Prostate gland (tissue), 2 donors: ENCODE results near the gene TBL1X. TPM values are rescaled to one million over a fixed set of nuclear protein-coding genes. Genes with fewer than 3 reads are reported as not detected.
A peak's percentile ranks its signal among the peaks of the same experiment; 100 is the strongest.

Experiments
- DNase-seq: peaks from one replicate; pipeline ENCODE4 v3.0.0-alpha.2; 2019; ENCODE audit warnings: low spot score
- H3K27ac ChIP-seq, 2 donors: fragments of 200-600 bp; sonication (generic); 2 replicates each; pipeline ENCODE4 v1.5.1; 2017 to 2019
- H3K27me3 ChIP-seq: fragments of 200-600 bp; sonication (generic); replicated peaks from 2 replicates; pipeline ENCODE4 v1.5.1; 2019; ENCODE audit not compliant: insufficient read depth
- H3K36me3 ChIP-seq, 2 donors: fragments of 200-600 bp; sonication (generic); 1 replicate in 1 of 2; 2 replicates in 1 of 2; pipeline versions ENCODE4 v1.5.1 to v1.8.1; 2017 to 2019
- H3K4me1 ChIP-seq: fragments of 200-600 bp; sonication (generic); replicated peaks from 2 replicates; pipeline ENCODE4 v1.5.1; 2019
- H3K4me3 ChIP-seq, 2 donors: fragments of 200-600 bp; sonication (generic); 2 replicates each; pipeline ENCODE4 v1.5.1; 2017 to 2019
- H3K9me3 ChIP-seq: fragments of 200-600 bp; sonication (generic); 2 replicates; pipeline ENCODE4 v1.5.1; 2017
- POLR2A ChIP-seq: fragments of 450-650 bp; IDR thresholded peaks from one replicate; pipeline ENCODE4 v1.6.1; 2016; ENCODE audit warnings: antibody characterized with exemption, mild to moderate bottlenecking
- POLR2AphosphoS5 ChIP-seq: sonication (generic); formaldehyde crosslinking; IDR thresholded peaks from one replicate; pipeline ENCODE4 v1.6.1; 2017; ENCODE audit warnings: antibody characterized with exemption
- WGBS: methylation state at CpG from one replicate; pipeline ENCODE4 v1.1.5; 2018; 5-methylcytosine and 5-hydroxymethylcytosine counted together
- intact Hi-C: fragments of 100-400 bp; cut with DNase I; formaldehyde crosslinking; loops from one replicate; pipeline ENCODE4 v1.14.2; 2022
- total RNA-seq, 2 donors: library from RNA; depleted of rRNA; stranded (reverse); fragments of >200 nt; gene quantifications; one replicate each; pipeline ENCODE4 v1.1.0, GENCODE V29; 2016
- TF ChIP-seq, protein P1 (sequence below), 4 experiments: fragments of 200-600 bp in 2 of 4; fragments of 450-650 bp in 2 of 4; sonication (generic) in 2 of 4; IDR thresholded peaks; 1 replicate in 3 of 4; 2 replicates in 1 of 4; pipeline ENCODE4 v1.5.1; 2016 to 2019; ENCODE audit warnings: antibody characterized with exemption in 4 of 4, mild to moderate bottlenecking in 2 of 4, moderate library complexity in 2 of 4

TBL1X gene
- total RNA-seq, 2 donors from 2014 or later = 23.2 to 76.9 TPM

- WGBS = 27% methylated on average over 17 of the region's 17 CpGs
- H3K4me1 ChIP-seq = no peaks in the 10 kb centered on the region
- no peaks in the 10 kb centered on the region for H3K27me3 ChIP-seq
- no peak overlapping the region for H3K27ac ChIP-seq
- DNase-seq = peak; percentile 46
- H3K9me3 ChIP-seq = no peaks in the 10 kb centered on the region
- intact Hi-C loops = loop anchor here (2.0 kb wide), 1 partner anchor 888 kb away; no protein-coding TSS in a partner anchor
- H3K36me3 ChIP-seq = no peaks in the 10 kb centered on the region
- H3K4me3 ChIP-seq = no peak overlapping the region
- TF ChIP-seq POLR2AphosphoS5 (no peak), POLR2A (no peak)
- TF ChIP-seq, protein P1, sequence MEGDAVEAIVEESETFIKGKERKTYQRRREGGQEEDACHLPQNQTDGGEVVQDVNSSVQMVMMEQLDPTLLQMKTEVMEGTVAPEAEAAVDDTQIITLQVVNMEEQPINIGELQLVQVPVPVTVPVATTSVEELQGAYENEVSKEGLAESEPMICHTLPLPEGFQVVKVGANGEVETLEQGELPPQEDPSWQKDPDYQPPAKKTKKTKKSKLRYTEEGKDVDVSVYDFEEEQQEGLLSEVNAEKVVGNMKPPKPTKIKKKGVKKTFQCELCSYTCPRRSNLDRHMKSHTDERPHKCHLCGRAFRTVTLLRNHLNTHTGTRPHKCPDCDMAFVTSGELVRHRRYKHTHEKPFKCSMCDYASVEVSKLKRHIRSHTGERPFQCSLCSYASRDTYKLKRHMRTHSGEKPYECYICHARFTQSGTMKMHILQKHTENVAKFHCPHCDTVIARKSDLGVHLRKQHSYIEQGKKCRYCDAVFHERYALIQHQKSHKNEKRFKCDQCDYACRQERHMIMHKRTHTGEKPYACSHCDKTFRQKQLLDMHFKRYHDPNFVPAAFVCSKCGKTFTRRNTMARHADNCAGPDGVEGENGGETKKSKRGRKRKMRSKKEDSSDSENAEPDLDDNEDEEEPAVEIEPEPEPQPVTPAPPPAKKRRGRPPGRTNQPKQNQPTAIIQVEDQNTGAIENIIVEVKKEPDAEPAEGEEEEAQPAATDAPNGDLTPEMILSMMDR (IDR thresholded peaks at IDR 0.05) = peak; percentile 42 to 76 (median 70)
Observed at GRCh38 chrX:9708923-9709553, 244.2 kb downstream of the TBL1X start.

GRCh38 chrX:9710332-9710731, 245.5 kb downstream of the TBL1X start:
- WGBS = 88% methylated on average over 8 of the region's 8 CpGs
- TF ChIP-seq, protein P1 (IDR thresholded peaks at IDR 0.05) = no peak
- TF ChIP-seq POLR2AphosphoS5 = no peak
- TF ChIP-seq POLR2A = no peak
- Histone ChIP-seq H3K4me1 (no peaks in the 10 kb centered on the region), H3K27me3 (no peaks in the 10 kb centered on the region), H3K9me3 (no peaks in the 10 kb centered on the region), H3K36me3 (no peaks in the 10 kb centered on the region), H3K27ac (no peak overlapping the region), H3K4me3 (no peak overlapping the region)
- DNase-seq = no peak
- intact Hi-C loops = no loop called here

DNA sequence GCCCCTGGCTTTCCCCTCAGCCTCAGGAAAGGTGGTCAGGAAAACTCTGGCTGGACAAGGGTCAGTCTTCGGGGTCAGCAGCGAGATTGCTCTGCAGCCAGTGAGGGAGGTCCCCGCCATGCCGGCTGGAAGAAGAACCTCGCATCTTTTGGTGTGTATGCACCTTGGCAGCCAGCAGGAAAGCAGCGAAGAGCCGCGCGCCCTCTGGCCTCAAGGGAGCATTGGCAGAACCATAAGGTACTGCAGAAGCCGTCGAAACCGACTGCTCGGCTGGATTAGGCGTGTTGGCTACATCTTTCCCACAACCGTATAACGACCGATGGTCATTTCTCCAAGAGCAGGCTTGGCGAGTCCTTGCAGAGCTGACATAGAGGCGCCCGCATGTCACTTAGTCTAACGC, 252.5 kb downstream of the TBL1X start:
- Histone ChIP-seq H3K4me1 (no peaks in the 10 kb centered on the region), H3K9me3 (no peaks in the 10 kb centered on the region), H3K27me3 (no peaks in the 10 kb centered on the region), H3K4me3 (no peak overlapping the region), H3K27ac (no peak overlapping the region), H3K36me3 (no peaks in the 10 kb centered on the region)
- DNase-seq = no peak
- intact Hi-C loops = no loop called here
- TF ChIP-seq POLR2A (no peak), POLR2AphosphoS5 (no peak)
- TF ChIP-seq, protein P1 (IDR thresholded peaks at IDR 0.05) = no peak
- WGBS = 98% methylated on average over 21 of the region's 21 CpGs

DNA sequence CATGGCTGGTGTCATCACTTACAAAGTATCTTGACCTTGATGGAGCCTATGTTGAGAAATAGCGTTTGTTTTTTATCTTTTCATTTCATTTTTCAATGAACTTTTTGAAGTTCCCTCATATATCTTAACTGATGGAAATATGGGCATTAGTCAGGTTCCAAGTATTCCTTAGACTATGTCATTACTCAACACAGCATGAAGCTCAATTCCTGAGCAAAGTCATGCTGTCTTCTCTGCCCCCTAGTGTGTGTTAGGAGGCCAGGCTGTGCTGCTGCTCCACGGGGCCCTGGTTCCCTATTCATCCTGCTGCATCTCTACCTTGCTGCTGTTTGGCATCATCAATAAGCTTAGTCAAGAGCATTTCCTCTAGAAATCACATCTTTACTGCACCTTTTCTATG, 259.9 kb downstream of the TBL1X start:
- H3K4me1 ChIP-seq = no peaks in the 10 kb centered on the region
- 83% methylated on average over 2 of the region's 2 CpGs for WGBS
- DNase-seq = no peak
- TF ChIP-seq, protein P1 (IDR thresholded peaks at IDR 0.05) = no peak
- TF ChIP-seq POLR2AphosphoS5 = no peak
- TF ChIP-seq POLR2A = no peak
- no peaks in the 10 kb centered on the region for H3K36me3 ChIP-seq
- no peak overlapping the region for H3K27ac ChIP-seq
- no peaks in the 10 kb centered on the region for H3K9me3 ChIP-seq
- intact Hi-C loops = no loop called here
- no peak overlapping the region for H3K4me3 ChIP-seq
- H3K27me3 ChIP-seq = no peaks in the 10 kb centered on the region

GRCh38 chrX:9728261-9728660, 263.4 kb downstream of the TBL1X start:
- WGBS = 93% methylated on average over 3 of the region's 3 CpGs
- Histone ChIP-seq H3K36me3 (no peaks in the 10 kb centered on the region), H3K9me3 (no peaks in the 10 kb centered on the region), H3K27me3 (no peaks in the 10 kb centered on the region), H3K4me1 (no peaks in the 10 kb centered on the region), H3K4me3 (no peak overlapping the region), H3K27ac (no peak overlapping the region)
- no peak for TF ChIP-seq POLR2AphosphoS5
- TF ChIP-seq POLR2A = no peak
- TF ChIP-seq, protein P1 (IDR thresholded peaks at IDR 0.05) = no peak
- intact Hi-C loops = no loop called here
- DNase-seq = no peak
